ENCODE results near the gene LYRM4. TPM values are rescaled to one million over a fixed set of nuclear protein-coding genes. Genes with fewer than 3 reads are reported as not detected.
A peak's percentile ranks its signal among the peaks of the same experiment; 100 is the strongest.

The LYRM4 gene
- total RNA-seq, 1 donor from 2014 or later = 27.1 TPM

DNA sequence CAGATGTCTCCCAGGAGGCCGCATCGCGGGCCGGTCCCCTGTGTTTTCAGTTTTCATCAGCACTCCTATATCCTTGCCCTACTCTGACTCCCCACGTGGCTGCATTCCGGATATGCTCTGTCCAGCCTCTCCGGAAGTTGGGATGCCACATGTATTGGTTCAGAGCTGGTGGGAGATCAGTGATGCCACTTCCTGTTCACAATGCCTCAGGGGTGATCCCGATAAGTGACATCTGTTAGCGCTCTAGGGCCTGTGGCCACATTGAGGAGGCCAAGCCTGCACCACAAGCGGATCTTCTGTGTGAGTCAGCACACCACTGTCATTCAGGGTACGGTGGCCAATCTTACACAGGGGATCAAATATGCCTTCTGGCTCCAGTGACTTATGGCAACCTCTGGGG lies 117.8 kb downstream of the LYRM4 start:
- Mint-ChIP-seq H3K27me3 (ENCODE audit: unreplicated experiment) (no peaks in the 10 kb centered on the region), H3K36me3 (ENCODE audit: unreplicated experiment) (no peaks in the 10 kb centered on the region), H3K9me3 (ENCODE audit: unreplicated experiment) (no peaks in the 10 kb centered on the region), H3K4me3 (ENCODE audit: unreplicated experiment) (no peak overlapping the region), H3K27ac (ENCODE audit: unreplicated experiment) (no peak overlapping the region), H3K4me1 (ENCODE audit: unreplicated experiment) (no peaks in the 10 kb centered on the region)
- TF ChIP-seq, protein P1, sequence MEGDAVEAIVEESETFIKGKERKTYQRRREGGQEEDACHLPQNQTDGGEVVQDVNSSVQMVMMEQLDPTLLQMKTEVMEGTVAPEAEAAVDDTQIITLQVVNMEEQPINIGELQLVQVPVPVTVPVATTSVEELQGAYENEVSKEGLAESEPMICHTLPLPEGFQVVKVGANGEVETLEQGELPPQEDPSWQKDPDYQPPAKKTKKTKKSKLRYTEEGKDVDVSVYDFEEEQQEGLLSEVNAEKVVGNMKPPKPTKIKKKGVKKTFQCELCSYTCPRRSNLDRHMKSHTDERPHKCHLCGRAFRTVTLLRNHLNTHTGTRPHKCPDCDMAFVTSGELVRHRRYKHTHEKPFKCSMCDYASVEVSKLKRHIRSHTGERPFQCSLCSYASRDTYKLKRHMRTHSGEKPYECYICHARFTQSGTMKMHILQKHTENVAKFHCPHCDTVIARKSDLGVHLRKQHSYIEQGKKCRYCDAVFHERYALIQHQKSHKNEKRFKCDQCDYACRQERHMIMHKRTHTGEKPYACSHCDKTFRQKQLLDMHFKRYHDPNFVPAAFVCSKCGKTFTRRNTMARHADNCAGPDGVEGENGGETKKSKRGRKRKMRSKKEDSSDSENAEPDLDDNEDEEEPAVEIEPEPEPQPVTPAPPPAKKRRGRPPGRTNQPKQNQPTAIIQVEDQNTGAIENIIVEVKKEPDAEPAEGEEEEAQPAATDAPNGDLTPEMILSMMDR (IDR thresholded peaks at IDR 0.05) = no peak
- no peak for DNase-seq (ENCODE audit: extremely low spot score, unreplicated experiment)

DNA sequence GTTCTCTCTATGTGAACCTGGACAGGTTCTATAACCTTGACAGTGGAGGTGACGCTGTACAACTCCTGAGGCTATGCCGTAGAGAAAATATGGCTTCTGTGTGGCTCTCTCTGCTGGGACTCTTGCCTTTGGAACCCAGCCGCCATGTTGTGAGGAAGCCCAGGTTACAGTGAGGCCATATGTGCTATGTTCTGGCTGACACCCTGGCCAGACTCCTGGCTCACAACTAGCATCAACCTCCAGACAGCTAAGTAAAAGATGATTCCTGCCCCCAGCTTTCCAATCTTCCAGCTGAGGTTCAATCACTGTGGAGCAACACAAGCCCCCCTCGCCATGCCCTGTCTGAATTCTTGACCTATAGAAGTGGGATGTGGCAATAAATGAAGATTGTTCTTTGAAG lies 118.6 kb downstream of the LYRM4 start:
- Mint-ChIP-seq H3K36me3 (ENCODE audit: unreplicated experiment) (no peaks in the 10 kb centered on the region), H3K9me3 (ENCODE audit: unreplicated experiment) (no peaks in the 10 kb centered on the region), H3K4me3 (ENCODE audit: unreplicated experiment) (no peak overlapping the region), H3K27ac (ENCODE audit: unreplicated experiment) (no peak overlapping the region), H3K27me3 (ENCODE audit: unreplicated experiment) (no peaks in the 10 kb centered on the region), H3K4me1 (ENCODE audit: unreplicated experiment) (no peaks in the 10 kb centered on the region)
- TF ChIP-seq, protein P1 (IDR thresholded peaks at IDR 0.05) = no peak
- DNase-seq (ENCODE audit: extremely low spot score, unreplicated experiment) = peak; percentile 10

DNA sequence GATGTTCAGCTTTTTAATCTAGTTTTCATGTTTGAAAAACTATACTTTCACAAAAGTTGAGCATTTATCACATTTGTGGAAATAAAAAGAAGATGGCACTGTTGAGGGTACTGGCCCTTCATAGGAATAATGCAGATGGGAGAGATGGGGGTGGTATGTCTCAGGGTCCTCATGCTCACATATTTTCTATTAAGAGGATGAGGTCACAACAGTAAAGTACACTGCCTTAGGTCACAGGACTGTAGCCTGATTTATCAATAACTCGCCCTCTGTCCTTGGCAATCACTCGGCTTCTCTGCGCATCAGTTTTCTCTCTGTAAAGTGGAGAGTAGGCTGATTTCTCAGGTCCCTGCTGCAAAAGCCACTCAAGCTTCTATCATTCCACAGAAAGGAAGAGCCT lies 119.7 kb downstream of the LYRM4 start:
- Mint-ChIP-seq H3K4me3 (ENCODE audit: unreplicated experiment) (no peak overlapping the region), H3K36me3 (ENCODE audit: unreplicated experiment) (no peaks in the 10 kb centered on the region), H3K27ac (ENCODE audit: unreplicated experiment) (no peak overlapping the region), H3K4me1 (ENCODE audit: unreplicated experiment) (no peaks in the 10 kb centered on the region), H3K9me3 (ENCODE audit: unreplicated experiment) (no peaks in the 10 kb centered on the region), H3K27me3 (ENCODE audit: unreplicated experiment) (no peaks in the 10 kb centered on the region)
- TF ChIP-seq, protein P1 (IDR thresholded peaks at IDR 0.05) = no peak
- DNase-seq (ENCODE audit: extremely low spot score, unreplicated experiment) = peak; percentile 40

DNA sequence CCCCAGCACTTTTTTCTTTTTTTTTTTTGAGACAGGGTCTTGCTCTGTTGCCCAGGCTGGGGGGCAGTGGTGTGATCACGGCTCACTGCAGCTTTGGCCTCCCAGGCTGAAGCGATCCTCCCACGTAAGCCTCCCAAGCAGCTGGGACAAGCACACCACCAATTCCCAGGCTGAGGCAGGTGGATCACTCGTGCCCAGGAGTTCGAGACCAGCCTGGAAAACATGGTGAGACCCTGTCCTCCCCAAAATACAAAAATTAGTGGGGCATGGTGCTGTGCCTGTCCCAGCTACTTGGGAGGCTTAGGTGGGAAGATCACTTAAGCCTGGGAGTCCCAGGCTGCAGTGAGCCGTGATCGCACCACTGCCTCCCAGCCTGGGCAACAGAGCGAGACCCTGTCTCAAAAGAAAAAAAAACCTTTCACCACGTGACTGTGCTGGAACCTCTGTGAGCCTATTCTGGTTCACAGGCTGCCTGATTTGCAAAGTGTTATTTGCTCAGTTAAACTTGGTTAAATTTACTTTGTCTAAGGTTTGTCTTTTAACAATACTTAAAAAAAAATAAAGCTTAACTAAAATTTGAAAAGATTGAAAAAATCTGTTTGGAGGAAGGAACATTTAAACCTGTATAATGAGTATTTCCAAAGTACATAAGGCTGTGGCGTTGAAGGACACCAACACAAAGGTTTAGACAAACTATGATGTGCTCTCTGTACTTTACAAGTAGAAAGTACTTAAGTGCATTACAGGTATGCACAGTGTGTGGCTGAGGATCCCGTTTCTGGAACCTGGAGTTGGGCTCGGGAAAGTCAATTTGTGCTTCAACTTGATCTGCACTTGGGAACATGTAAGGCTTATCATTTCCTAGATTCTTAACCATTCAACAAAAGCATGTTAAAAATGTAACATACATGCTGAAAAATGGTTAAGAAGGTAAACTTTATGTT lies 120.7 kb downstream of the LYRM4 start:
- H3K27ac Mint-ChIP-seq (ENCODE audit: unreplicated experiment) = no peak overlapping the region
- H3K9me3 Mint-ChIP-seq (ENCODE audit: unreplicated experiment) = no peaks in the 10 kb centered on the region
- H3K4me1 Mint-ChIP-seq (ENCODE audit: unreplicated experiment) = no peaks in the 10 kb centered on the region
- TF ChIP-seq, protein P1 (IDR thresholded peaks at IDR 0.05) = no peak
- H3K4me3 Mint-ChIP-seq (ENCODE audit: unreplicated experiment) = no peak overlapping the region
- DNase-seq (ENCODE audit: extremely low spot score, unreplicated experiment) = peak; percentile 19
- H3K36me3 Mint-ChIP-seq (ENCODE audit: unreplicated experiment) = no peaks in the 10 kb centered on the region
- no peaks in the 10 kb centered on the region for H3K27me3 Mint-ChIP-seq (ENCODE audit: unreplicated experiment)

DNA sequence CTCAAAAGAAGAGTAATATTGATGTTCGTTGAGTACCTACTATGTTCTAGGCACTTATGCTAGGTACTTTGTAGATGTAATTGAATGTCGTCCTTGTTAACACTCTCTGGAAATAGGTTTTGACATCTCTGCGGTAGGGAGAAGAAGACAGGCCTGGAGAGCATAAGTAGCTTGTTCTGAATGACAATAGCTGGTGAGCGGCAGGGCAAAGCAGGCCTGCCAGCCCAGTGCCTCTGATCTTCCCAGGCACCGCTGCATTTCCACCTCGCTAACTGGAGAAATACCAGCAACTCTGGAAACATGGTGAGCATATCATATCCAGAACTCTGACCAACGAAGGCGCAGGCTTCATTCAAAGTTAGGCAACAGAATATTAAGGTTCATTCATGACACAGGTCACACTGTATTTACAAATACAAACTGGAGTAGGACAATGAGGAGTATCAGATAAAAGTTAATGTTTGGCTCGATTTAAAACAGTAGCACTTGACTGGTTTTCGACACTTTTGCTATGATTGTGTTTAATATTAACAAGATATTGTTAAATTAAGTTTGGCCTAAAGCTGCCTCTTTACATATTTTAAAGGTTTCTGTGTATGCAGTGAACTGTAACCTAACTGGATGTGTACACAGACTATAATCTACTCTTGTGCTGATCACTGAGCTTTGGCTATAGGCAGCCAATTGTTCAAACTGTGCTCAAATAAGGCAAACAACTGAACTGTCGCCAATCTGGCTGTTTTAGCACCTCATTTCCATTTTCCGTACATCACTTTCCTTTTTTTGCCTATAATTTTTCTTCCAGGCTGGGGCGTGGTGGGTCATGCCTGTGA lies 121.5 kb downstream of the LYRM4 start:
- no peak for DNase-seq (ENCODE audit: extremely low spot score, unreplicated experiment)
- no peak overlapping the region for H3K27ac Mint-ChIP-seq (ENCODE audit: unreplicated experiment)

More for the DNA sequence above, 121.5 kb downstream of the LYRM4 start:
- Mint-ChIP-seq H3K9me3 (ENCODE audit: unreplicated experiment) (no peaks in the 10 kb centered on the region), H3K36me3 (ENCODE audit: unreplicated experiment) (no peaks in the 10 kb centered on the region), H3K4me3 (ENCODE audit: unreplicated experiment) (no peak overlapping the region), H3K4me1 (ENCODE audit: unreplicated experiment) (no peaks in the 10 kb centered on the region), H3K27me3 (ENCODE audit: unreplicated experiment) (no peaks in the 10 kb centered on the region)
- TF ChIP-seq, protein P1 (IDR thresholded peaks at IDR 0.05) = no peak

Measured in osteocyte (in vitro differentiated cells).